Prostate gland (tissue), 2 donors: ENCODE results near the gene ATP1B3.

Source experiments
- CTCF ChIP-seq, 4 experiments: fragments of 200-600 bp in 2 of 4; fragments of 450-650 bp in 2 of 4; sonication (generic) in 2 of 4; IDR thresholded peaks; 1 replicate in 3 of 4; 2 replicates in 1 of 4; pipeline ENCODE4 v1.5.1; 2016 to 2019; ENCODE audit warnings: antibody characterized with exemption in 4 of 4, mild to moderate bottlenecking in 2 of 4, moderate library complexity in 2 of 4
- POLR2A ChIP-seq: fragments of 450-650 bp; IDR thresholded peaks from one replicate; pipeline ENCODE4 v1.6.1; 2016; ENCODE audit warnings: antibody characterized with exemption, mild to moderate bottlenecking
- POLR2AphosphoS5 ChIP-seq: sonication (generic); formaldehyde crosslinking; IDR thresholded peaks from one replicate; pipeline ENCODE4 v1.6.1; 2017; ENCODE audit warnings: antibody characterized with exemption

- TF ChIP-seq POLR2A (no peak), CTCF (IDR thresholded peaks at IDR 0.05) (no peak), POLR2AphosphoS5 (no peak)
These were observed 83.4 kb downstream of the ATP1B3 start for GRCh38 chr3:141959589-141960554.
